CD4-positive, alpha-beta T cell treated with Interleukin-10 for 1 hour (primary cell): Measurements from ENCODE around the gene ARHGEF7.

ENCODE experiments used
- DNase-seq: peaks from one replicate; pipeline ENCODE4 v3.0.0-alpha.2; 2020

ARHGEF7 gene

DNA sequence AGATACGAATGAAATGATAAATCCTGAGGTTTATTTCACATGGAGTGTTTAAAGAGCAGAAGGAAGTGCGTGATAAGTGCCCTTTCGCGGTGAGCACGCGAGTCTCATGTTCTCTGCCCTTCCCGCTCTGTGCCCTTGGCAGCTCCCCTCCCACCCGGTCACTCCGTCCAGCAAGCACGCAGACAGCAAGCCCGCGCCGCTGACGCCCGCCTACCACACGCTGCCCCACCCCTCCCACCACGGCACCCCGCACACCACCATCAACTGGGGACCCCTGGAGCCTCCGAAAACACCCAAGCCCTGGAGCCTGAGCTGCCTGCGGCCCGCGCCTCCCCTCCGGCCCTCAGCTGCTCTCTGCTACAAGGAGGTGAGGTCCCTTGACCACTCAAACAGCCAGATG, 167.9 kb downstream of the ARHGEF7 start:
- DNase-seq: no peak

- no peak for DNase-seq
These were observed 168.3 kb downstream of the ARHGEF7 start for GRCh38 chr13:111283457-111283856.

GRCh38 chr13:111283991-111284390, 168.9 kb downstream of the ARHGEF7 start:
- no peak for DNase-seq

DNA sequence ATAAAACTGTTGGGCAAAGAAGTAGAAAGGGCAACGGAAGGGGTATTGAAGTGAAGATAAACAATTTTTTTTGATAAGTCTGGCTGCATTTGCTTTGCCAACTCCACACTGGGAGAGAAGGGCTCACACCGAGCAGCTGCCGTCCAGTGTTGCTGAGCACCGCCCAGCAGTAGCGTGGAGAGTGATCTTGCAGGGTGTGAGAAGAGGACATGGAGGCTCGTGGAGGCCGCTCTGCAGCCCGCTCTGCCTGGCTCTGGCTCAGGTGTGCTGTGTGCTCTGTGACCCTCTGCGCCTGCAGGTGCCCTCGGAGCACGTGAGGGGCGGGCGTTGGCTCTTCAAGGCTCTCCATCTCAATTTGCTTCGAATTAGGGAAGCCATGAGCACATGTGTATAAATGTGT, 169.5 kb downstream of the ARHGEF7 start:
- DNase-seq: no peak

DNA sequence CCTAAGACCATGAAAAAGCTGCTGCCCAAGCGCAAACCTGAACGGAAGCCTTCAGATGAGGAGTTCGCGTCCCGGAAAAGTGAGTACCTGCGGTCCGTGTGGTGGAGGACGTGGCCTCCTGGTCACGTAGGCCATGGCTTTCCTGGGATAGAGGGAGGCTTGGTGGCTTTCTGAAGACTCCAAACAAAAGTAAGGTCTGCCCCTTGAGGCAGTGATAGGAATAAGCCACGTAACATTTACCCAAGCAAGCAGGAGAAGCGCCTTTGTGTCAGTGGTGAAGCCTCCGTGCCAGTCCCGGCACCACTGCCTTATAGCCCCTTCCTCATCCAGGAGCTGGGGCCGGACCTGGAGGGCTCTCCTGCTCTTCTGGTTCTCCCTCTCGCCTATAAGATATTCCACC, 171.1 kb downstream of the ARHGEF7 start:
- DNase-seq: no peak

DNA sequence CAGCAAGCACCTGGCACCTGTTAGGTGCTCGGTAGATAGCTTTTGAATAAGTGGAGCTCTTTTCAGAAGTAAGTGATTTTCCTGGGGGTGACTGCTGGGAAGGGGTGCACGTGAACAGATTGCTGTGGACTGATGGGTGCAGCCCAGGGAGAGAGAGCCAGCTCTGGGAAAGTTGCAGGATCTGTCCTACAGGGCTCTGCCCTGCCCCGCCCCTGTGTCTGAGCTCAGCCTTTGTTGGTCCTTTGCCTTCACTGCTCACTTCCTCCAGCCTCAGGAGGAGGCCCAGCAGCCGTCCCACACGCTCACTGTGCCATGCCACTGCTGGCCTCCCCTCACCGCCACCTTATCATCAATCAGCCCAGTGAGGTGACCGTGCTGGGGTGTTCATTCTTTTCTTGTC, 171.6 kb downstream of the ARHGEF7 start:
- no peak for DNase-seq

DNA sequence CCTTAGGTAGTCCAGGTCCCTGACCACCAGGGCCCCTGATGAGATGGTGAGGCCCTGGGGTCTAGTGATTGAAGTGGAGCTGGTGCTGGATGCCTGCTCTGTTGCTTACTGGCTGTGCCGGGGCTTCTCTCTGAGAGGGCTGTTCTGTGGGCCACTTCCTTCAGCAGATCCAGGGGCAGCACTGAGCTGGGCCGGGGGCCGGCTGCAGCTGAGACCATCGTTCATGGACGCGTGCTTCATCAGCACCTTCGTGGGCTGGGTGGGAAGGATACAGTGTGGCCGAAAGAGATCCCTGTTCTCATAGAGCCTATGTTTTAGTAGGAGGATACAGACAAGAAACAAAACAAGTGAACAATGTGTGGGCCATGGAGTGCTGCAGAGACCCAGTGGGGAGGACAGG, 172.1 kb downstream of the ARHGEF7 start:
- DNase-seq: no peak

DNA sequence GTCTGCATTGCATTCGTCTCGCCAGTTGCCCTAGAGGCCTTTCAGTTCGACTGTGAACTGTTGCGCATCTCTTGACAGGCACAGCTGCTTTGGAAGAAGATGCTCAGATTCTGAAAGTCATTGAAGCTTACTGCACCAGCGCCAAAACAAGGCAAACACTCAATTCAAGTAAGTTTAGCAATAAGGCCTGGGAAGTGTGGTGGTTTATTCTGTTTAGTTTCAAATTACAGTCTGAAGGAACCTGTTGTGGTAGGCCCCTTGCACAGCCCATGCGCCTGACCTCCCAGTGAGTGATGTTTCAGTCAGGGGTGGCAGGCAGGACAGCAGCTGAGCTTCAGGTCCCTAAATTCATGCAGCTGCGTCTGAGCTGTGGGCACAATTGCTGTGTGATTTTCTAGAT, 173.2 kb downstream of the ARHGEF7 start:
- no peak for DNase-seq

- no peak for DNase-seq
These were observed 174.1 kb downstream of the ARHGEF7 start for GRCh38 chr13:111289251-111289650.

DNA sequence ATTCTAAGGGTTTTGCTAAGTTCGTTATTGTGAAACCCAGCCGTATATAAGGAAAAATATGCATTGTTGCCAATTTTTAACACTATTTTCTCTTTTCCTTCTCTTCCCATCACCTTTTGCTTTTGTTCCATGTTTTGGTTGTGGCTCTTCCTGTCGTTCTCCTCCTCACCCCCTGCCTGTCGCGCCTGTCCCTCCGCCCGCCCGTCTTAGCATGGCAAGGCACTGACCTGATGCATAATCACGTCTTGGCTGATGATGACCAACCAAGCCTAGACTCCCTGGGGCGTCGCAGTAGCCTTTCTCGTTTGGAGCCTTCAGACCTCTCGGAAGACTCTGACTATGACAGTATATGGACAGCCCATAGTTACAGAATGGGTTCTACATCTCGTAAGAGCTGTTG, 176.8 kb downstream of the ARHGEF7 start:
- no peak for DNase-seq

DNA sequence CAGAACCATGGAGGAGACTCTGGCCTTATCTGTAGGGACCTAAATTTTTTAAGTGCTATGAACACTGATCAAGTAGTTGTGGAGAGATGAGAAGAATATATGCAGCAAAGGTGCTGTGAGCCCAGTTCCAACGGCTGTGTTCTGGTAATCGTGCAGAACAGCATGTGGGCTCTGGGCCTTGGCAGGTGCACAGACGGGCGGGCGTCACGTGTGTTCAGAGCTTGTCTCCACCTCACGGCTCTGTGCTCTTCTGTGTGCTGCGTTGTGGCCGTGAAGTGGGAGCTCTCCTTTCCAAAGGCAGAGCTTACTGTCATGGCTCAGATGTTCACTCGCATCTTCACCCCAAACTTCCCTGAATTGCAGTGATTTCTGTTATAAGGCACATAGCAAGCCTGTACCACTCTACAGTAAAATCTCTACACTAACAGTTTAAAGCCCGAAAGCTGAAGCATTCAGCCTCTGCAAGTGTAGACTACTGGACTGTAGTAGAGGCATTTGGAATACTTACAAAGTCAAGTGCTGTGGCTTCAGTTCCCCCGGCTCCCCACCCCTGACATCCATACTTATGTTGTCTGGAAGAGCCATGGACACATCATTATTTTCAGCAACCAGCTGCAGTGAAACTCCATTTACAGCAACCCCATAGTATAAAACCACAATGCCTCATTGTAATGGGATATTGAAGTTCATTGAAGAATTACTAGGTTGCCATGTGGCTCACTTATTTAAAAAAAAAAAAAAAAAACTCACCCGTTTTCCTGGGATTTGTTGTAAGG, 177.8 kb downstream of the ARHGEF7 start:
- no peak for DNase-seq

DNA sequence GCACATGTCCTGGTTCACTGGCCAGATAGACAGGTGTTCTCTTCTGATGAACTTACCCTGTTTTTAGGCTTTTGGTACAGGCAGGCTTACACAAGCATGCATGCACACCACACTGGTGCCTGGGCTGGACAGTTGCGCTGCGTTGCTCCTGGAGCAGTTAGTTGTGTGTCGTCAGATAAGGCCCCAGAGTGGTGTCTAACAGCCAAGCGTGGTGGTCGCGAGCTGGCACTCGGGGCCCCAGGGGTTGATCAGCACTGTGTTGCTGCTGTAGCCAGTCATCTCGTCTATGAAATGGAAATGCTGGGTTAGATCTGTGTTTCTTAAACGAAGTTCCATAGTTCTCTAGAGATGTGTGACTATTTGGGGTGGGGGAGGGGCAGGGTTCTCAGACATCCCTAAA, 180.8 kb downstream of the ARHGEF7 start:
- DNase-seq: no peak

DNA sequence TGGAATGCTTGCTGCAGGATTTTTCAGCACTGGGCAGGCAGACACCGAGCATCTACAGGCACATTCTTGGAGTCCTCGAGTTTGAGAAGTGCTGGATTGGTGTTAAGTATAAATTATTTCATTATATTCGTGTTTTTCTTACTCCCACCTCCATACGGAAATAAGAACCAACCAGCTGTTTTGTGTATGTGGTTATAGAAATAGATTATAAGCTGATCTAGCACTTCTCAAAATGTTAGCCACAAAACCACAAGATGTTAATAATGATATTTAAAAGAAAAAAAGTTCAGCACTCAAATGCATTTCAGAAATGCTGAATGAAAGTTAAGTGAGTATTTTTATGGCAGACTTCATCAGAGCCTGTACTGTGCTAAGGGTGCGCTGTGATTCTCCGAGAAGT, 181.3 kb downstream of the ARHGEF7 start:
- no peak for DNase-seq

DNA sequence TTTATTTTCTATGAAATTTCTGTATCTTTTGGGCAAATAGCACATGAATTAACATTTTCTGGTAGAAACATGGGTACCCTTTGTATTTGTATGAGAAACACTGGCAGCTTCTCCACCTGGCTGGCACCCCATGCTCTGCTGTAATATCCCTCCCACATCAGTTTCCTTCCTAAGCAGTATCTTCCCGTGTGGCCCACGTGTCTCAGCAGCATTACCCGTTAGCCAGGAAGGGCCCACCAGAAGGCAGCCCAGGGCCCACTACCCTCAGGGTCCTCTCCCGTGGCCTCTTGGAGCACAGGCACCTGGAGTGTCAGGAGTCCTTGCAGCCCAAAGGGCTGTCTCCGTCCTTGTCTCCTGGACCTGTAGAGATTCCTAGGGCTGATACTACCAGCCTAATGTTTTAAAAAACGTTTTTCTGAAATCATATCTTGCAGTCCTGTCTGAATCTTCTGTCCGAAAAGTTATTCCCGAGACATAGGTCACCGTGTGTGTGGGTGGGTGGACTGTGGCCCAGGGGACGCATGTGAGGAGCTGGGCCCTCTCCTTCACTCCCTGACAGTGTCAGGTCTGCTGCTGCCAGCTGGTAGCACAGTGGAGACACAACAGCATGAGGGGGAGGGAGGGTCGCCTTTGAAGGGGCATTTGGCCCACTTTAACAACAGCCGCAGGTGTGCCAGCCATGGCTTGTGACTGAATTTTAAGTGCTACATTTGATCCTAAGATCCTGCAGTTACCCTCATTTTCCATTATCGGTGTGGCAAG, 183.3 kb downstream of the ARHGEF7 start:
- no peak for DNase-seq

- DNase-seq: no peak
These were observed 187.1 kb downstream of the ARHGEF7 start for GRCh38 chr13:111302045-111302726.

DNA sequence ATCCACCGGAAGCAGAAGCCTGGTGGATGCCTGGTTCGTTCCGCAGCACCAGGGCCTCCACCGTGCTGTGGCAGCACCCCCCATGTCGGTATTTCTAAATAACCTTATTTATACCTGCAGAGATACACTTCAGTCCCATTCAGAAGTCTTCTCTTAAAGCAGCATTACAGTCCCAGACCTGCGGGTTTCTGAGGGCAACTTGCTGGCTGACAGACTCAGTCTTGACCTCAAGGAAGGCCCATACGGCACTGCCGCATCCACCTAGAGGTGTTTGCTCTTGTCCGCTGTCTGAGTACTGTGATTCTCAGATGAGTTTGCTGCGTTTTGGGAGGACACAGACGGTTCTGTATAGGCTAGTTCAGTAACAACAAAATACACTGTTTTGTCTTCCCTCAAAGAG, 188.4 kb downstream of the ARHGEF7 start:
- no peak for DNase-seq

DNA sequence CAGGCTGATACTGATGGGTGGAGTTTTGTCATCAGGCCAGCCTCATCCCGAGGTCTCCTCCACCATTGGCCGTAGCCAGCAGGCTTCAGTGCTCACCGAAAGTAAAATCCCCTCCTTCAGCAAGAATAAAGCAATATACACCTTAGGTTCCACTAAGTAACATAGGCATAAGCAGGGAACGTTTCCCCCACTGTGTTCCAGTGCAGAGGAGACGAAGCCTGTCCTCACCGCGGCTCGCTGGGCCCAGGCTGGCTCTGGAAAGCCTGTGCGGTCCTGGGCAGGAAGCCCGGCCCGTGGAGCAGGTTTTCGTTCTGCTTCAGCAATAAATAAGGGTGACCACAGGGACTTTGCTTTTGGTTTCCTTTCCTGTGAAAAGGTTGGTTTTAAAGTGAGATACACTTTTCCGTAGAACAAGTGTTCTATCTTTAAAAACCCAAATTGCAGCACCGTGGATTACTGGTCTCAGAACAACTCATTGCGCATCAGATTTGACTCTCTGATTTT, 189.0 kb downstream of the ARHGEF7 start:
- DNase-seq: no peak

DNA sequence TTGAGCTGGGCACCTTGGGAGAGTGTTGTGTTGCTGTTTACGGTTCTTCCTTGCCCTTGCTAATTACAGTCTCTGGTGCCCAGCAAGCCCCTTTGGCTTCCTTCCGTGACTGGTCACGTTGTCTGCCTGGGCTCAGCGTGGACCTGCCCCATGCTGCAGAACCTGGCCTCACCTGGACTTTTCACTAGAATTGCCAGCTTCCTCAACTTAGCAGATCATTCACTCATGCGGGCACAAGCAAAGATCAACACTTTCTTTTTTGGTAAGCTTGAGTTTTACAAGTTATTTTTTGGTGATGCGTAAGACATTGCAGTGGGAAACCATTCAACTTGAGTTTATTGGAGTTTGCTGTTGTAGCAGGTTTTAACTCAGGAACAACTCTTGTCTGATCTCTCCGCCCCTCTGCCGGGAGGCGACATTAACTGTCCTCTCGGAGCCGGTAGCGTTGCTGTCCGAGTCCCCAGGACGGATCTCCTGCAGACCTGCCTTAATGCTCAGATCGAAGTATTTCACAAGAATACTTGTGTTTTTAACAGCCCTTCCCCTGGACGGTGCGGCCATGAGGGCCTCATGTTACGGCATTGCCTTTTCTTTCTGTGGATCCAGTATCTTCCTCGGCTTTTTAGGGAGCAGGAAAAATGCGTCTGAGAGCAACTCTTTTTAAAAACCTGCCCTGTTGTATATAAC, 189.6 kb downstream of the ARHGEF7 start:
- DNase-seq: no peak

DNA sequence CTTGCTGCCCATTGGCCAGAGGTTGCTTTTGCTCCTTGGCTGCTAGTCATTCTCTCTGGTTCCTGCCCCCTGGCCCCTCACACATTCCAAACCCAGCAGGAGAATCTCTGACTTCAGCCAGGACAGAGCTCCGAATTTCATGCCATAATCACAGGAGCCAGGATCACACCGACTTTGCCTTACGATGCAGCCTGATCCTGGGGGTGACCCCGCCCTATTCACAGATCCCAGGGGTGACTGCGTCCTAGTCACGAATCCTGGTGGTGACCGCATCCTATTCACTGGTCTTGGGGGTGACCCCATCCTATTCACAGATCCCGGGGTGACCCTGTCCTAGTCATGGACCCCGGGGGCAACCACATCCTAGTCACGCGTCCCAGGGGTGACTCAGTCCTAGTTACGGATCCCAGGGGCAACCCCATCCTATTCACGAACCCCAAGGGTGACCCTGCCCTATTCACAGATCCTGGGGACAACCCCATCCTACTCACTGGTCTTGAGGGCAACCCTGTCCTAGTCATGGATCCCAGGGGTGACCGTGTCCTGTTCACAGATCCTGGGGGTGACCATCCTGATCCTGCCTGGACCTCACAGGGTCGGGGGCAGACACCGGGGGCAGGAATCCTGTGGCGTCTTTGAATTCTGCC, 198.0 kb downstream of the ARHGEF7 start:
- DNase-seq: no peak

- no peak for DNase-seq
These were observed 198.9 kb downstream of the ARHGEF7 start for GRCh38 chr13:111313911-111314425.

GRCh38 chr13:111314852-111315251, 199.7 kb downstream of the ARHGEF7 start:
- DNase-seq: no peak

DNA sequence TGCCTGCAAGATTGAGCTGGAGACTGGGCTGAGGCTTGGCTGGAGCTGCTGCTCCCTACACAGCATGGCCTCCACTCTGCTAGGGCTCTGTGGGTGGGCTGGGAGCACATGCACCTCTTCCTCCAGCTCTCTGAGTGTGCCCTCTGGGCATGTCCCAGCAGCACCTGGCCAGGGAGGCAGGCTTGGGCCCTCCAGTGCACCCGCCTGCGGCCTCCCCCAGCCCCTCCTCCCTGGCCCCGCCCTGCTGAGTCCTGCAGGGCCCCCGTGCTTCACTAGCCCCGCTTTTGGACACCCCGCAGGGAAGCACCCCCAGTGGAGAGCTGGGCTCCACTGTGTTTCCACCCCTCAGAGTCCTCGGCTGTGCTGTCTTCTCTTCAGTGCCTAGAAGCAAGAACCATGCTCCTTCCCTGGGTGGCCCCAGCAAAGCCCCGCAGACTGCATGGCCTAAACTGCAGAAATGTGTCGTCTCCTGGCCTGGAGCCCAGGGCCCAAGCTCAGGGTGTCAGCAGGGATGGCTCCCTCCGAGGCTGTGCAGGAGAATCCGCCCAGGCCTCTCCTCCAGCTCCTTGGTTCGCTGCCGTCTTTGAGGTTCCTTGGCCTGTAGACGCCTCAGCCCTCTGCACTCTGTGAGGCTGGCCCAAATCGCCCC, 200.4 kb downstream of the ARHGEF7 start:
- DNase-seq: no peak
